IPS-18c (cell line): Measurements from ENCODE around the gene NTRK3.

Experiments used
- H3K4me3 ChIP-seq: 2 replicates; pipeline ENCODE4 v1.7.0; 2013; ENCODE audit warnings: low read depth, mild to moderate bottlenecking, low read length, moderate library complexity; ENCODE audit not compliant: insufficient read depth
- H3K9me3 ChIP-seq: one replicate; pipeline ENCODE4 v1.6.1; 2013; ENCODE audit warnings: mild to moderate bottlenecking, low read length, moderate library complexity; ENCODE audit not compliant: control insufficient read depth, insufficient read depth

Gene NTRK3

DNA sequence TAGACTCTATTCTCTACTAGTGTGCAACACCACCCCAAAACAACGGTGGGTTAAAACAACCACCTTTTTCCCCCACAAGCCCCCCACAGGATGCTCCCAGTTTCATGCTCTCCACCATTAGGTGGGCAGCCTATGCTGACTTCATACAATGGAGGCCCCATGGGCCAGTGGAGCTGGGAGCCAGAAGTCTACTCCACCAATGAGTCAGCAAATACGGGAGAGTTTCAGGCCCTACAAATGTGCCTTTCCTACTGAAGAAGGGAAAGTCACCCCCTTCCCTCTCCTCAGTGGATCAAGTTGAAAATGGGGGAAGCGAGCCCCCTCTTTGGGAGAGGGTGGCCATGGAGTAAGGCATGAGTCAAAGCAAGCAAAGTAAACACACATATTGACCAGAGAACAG, 278.6 kb downstream of the NTRK3 start:
- Histone ChIP-seq H3K4me3 (no peak overlapping the region), H3K9me3 (no peaks in the 10 kb centered on the region)

DNA sequence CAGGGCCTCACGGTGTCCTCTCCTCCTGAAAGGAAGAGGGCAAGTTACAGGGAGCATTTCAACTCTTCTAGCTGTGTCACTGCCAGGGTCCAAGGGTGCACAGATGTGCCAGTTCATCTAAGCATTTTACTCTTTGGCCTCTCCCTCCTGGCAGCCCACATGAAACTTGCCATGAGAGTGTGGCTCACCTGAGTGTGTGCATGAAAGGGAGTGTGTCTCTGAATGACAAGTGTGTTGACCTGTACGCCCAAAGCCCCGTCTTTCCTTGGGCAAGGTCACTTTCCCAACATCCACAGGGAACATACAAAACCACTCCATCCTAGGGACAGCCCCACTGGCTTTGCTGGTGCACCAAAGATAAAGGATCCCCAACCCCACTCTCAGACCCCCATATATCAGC, 280.0 kb downstream of the NTRK3 start:
- Histone ChIP-seq H3K9me3 (no peaks in the 10 kb centered on the region), H3K4me3 (no peak overlapping the region)

DNA sequence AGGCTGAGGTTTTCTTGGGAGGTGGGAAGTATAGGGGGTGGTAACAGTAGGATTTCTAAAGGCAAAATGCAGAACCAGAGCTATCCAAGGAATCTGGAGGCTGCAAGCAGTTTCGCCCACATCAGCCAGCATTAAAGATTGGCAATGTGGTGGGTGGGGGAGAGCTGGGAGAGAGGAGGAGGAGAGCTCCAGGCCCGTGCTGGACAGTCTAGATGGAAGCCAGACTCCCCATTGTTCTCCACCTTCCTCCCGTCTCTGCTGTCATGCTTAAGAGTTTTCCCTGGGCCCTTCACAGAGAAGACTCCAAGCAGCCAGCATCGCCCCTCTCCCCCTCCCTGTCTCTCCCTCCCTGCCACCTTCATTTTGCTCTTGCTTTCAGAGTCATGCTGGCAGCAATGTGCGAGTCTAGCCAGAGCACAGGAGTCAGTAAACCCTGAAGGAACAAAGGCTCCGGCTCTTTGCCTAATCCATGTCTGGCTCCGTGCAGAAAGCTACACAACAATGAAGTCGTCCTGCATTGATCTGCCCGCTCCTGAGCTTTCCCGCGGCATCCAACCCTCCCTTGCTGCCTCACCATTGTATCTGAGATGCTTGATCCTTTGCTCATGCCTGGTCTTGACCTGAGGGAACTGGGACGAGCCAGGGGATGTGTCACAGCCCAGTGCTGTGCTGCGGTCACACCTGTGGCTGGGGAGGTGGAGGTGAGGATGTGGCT, 282.9 kb downstream of the NTRK3 start:
- Histone ChIP-seq H3K4me3 (no peak overlapping the region), H3K9me3 (no peaks in the 10 kb centered on the region)

DNA sequence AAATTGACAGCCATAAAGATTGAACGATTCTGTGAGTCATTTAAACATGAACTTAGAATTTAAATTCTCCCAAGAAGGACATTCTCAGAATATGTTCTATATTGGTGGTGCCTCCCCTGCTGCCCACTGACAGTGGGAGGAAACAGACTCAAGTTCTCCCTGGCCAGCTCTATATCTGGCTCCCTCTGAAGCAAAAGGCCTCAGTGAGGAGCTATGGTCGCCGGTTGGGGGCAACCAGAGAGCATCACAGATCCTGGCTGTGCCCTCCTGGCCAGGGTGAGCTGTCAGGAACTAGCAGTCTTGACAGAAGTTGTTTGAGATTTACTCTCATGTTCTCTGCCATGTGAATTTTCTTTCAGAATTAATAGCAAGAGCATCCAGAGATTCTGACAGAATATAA, 285.5 kb downstream of the NTRK3 start:
- no peak overlapping the region for H3K4me3 ChIP-seq
- no peaks in the 10 kb centered on the region for H3K9me3 ChIP-seq

DNA sequence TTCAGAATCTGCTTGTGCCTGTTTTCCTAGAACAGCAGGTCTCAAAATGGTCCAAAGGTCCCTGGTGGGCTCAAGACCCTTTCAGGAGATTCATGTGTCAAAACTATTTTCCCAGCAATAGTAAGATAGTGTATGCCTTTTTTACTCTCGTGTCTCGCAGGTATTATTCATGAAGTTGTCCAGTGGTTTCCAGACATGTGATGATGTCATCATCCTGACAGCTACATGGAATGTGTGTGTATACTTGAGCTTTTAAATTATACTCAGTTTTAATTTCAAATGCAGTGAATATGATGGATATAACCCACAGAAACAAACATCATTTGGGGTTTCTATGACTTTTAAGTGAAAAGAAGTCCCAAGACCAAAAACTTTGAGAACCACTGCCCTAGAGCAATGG, 288.6 kb downstream of the NTRK3 start:
- Histone ChIP-seq H3K4me3 (no peak overlapping the region), H3K9me3 (no peaks in the 10 kb centered on the region)

DNA sequence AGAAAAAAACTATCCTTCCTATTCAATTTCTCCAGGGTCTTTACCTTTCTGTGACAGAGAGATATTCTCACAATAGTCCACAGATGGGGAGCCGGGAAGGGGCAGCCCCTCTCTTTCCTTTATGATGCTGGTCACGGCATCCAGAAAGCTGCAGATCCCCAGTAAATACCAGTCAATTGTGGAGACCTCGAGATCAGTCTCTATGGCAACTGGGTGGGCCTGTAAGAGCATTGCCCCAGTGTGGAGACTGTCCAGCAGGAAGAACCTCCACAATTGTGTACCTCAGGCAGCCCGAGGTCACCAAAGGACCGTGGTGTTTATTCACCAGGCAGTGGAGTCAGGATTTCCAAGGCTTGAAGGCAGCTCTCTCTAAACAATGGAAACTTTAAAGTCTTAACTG, 291.2 kb downstream of the NTRK3 start:
- H3K4me3 ChIP-seq = no peak overlapping the region
- no peaks in the 10 kb centered on the region for H3K9me3 ChIP-seq

DNA sequence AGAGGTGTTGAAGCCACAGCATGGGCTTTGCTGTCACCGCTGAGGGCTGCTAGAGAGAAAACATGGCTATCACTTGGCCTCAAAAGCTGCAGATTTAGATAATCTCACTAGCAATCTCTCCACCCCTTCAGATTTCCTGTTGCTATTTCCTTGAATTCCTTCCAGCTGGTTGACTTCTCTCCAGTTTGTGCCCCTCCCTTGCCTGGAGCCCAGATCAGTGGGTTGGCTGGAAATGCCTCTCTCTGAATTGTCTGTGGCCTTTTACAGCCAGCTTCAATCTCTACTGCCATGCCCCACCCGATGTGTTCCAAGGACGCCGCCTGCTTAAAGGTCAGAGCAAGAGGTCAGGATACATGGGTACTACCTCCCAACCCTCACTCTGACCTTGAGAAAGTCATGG, 294.1 kb downstream of the NTRK3 start:
- H3K4me3 ChIP-seq = no peak overlapping the region
- H3K9me3 ChIP-seq = no peaks in the 10 kb centered on the region

DNA sequence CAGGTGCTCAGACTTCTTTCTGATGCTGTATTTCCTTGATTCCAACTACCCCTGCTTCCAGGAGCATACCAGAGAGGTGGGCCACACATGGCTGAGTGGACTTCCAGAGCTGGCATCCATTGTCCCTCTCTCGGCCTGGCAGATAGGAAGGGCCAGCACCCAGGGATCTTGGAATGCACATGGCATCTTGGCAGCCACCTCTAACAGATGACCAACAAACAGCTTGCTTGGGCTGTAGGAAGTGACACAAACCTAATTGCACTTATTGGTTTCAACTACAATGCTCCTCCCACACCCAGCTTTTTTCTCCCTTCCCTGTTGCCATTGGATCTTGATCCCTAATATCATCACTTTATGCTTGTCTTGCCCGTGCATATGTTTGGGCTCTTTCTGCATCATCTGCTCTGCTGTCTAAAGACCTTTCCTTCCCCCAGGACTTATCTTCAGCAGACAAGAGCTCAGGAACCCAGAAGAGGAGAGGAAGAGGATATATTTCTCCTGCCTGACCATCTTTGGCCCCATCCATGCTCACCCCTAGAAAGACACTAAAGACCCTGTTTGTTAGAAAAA, 294.6 kb downstream of the NTRK3 start:
- Histone ChIP-seq H3K4me3 (no peak overlapping the region), H3K9me3 (no peaks in the 10 kb centered on the region)

DNA sequence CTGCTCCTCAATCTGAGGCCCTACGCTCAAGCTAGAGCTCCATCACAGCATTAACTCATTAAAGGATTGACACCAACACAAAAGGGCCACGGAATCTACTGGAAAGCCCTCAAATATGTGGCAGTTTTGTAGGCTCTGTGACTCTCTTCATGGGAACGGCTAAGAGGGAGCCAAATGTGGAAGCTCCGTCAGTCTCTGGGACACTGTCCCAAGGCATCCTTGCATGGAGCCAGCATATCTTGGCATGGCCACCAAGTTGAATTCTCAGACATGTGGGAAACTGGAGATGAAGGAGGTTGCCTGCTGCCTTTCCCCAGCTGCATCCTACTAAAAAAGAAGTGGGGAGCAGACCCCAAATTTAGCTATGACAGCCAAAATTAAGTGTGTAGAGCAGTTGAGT, 296.9 kb downstream of the NTRK3 start:
- H3K4me3 ChIP-seq = no peak overlapping the region
- H3K9me3 ChIP-seq = no peaks in the 10 kb centered on the region

DNA sequence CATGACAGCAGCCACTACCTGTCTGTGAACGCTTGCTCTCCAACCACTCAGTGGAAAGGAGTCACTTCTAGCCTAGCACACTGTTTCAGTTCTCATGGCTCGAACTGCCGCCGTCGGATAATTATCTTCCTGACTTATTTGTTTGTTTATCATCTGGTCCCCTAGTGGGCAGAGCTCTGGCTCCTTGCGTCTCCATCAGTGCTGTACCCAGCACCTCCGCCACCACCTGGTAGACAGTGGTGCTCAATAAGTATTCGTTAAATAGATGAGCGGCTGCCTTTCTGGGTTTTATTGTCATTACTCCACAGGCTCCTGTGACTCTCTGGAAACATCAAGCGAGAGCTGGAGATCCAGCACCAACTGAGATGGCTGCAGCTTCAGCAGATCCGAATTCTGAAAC, 297.5 kb downstream of the NTRK3 start:
- Histone ChIP-seq H3K4me3 (no peak overlapping the region), H3K9me3 (no peaks in the 10 kb centered on the region)

DNA sequence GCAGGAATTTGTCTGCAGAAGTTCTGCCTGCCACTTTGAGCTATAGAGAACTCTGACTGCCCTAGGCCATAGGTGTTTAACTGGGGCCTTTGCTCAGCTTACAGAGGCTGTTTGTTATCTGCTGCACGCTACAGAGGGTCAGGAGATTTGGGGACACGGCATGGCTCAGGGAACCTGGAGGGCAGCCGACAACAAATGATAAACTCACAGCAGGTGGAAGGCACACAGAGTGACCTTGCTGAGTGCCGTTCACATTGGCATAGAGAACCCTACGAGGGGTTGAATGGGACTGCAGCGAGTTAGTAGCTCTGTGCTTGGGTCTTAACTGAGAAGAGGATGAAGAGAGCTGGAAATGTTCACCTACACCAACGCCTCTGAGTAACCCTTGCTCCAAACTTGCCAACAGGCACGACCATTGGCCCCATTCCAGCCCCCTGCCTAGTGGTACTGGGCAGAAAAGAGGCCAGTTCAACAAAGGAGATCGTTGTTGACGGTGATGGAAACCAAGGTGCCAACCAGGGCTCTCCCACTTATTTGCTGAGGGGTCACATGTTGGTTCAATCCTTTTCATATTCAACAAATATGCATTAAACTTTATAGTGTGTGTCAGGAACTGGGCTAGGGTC, 301.1 kb downstream of the NTRK3 start:
- Histone ChIP-seq H3K4me3 (no peak overlapping the region), H3K9me3 (no peaks in the 10 kb centered on the region)

DNA sequence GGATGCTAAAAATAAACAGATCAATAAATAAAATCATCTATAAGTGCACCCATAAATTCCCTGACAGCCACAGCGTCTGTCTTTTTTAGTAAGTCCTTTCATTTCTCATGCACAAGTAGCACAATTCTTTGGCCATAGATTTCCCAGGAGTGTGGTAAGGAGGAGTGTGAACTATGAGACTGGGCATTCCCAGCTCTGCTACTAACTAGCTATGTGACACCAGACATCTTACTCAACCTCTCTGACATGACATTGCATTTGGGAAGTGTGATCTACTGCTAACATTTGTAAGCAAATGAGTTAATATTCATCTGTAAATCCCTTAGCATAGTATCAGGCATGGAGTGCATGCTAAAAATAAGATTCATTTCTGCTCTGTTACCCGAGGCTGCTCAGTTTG, 301.7 kb downstream of the NTRK3 start:
- no peak overlapping the region for H3K4me3 ChIP-seq
- no peaks in the 10 kb centered on the region for H3K9me3 ChIP-seq

DNA sequence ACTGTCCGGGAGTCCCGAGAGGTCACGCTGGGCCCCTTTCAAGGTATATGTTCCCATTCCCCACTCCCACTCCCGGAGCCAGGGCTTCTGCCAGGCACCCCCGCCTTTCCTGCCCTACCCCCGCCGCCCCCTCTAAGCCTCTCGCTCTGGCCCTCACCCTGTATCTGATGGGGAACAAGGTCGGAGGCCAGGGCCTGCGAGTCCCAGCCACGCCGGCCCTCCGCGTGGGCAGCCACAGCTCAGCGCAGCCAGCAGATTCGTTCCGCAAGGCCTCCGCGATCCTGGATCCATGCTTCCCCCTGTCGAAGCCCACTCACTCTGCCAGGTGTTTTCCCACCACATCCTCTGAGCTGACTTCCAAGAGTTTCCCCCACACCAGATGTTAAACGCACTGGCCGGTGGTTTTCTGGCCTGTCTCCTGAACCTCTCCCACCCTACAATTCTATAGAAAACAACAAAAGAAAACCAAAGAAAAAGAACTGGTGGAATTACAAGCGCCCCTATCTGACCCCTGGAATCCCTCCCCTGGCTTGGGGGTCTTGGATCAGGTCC, 303.7 kb downstream of the NTRK3 start:
- no peaks in the 10 kb centered on the region for H3K9me3 ChIP-seq

DNA sequence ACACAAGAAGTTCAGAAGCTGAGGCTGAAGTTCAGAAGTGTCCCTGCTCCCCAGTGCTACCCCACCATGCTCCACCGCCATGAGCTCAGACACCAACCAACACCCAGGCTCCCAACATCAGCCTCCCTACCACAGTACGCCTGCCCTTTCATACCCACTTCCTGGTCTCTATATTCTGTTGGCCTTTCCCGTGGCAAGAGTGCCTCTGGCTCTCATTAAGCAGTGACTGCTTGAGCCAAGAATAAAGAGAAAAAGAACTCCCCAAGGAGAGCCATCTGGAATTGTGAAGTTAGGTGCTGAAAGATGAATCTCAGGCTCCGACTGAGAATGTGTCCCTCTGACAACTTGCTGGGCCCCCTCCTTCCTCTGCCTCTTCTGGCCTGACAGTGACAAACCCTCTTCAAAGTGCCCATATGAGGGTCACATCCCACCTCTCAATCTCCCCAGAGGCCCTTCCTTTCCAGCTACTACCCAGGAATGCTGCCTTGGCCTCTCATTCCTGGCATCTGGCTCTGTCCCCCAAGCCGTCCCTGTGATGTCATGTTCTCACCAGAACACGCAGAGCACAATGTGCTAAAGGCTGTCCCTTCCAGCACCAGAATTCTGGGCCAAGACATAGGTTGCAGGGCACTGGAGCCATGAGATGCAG, 306.8 kb downstream of the NTRK3 start:
- H3K9me3 ChIP-seq = no peaks in the 10 kb centered on the region

More for the DNA sequence above, 303.7 kb downstream of the NTRK3 start:
- H3K4me3 ChIP-seq = no peak overlapping the region

DNA sequence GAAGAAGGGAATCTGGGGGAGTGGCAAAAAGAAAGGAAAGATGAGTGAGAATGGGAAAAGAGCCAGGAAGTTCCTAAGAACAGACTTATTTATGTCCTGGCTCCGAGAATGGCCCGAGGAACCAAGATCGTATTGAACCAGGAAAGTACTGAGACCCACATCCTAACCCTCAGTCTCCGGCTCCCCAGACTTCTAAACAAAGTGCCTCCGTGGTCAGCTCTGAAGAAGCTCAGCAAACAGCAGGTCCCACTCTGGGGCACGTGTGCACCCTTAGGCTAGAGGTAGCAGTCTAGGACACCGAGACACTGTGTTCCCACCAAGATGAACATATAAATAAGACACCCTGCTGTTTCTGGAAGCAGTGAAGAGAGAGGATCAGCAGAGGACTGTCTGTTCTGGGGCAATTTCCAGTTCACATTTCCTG, 307.4 kb downstream of the NTRK3 start:
- Histone ChIP-seq H3K4me3 (no peak overlapping the region), H3K9me3 (no peaks in the 10 kb centered on the region)

More for the DNA sequence above, 306.8 kb downstream of the NTRK3 start:
- no peak overlapping the region for H3K4me3 ChIP-seq

DNA sequence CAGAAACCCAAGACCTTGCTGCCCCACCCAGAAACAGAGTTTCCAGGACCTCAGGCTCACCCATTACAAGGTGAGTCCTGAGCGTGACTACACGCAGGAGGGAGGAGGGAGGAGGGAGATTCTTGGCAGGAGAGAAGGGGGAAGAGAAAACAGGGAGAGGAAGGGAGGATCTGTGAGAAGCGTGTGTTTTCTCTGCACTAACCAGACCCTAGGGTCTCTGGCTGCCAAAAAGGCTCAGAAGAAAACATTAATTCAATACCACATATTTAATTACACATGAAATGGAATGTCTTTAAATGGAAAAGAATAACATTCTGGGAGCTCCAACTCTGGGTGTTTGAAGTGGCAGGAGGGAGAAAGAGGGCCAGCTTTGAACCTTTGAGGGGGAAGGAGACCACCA, 309.0 kb downstream of the NTRK3 start:
- no peak overlapping the region for H3K4me3 ChIP-seq
- H3K9me3 ChIP-seq = no peaks in the 10 kb centered on the region

DNA sequence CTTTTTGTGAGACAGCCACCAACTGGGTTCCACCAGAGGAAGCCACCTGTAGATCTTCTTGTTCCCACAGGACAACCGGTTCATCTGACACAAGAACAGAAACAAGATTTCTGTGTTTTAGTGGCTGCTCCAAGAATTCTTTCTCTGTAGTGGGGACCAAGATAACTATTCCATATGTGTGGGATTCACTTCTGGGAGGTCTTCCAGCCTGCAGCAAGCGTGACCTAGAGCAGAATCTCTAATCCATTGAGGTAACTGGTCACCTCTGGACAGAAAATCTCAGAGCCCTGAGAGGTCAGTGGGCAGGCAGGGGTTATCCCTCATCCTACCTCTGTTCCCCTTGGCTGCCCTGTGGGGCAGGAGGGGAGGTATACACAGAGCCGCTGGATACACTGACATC, 311.3 kb downstream of the NTRK3 start:
- H3K4me3 ChIP-seq = no peak overlapping the region
- no peaks in the 10 kb centered on the region for H3K9me3 ChIP-seq

DNA sequence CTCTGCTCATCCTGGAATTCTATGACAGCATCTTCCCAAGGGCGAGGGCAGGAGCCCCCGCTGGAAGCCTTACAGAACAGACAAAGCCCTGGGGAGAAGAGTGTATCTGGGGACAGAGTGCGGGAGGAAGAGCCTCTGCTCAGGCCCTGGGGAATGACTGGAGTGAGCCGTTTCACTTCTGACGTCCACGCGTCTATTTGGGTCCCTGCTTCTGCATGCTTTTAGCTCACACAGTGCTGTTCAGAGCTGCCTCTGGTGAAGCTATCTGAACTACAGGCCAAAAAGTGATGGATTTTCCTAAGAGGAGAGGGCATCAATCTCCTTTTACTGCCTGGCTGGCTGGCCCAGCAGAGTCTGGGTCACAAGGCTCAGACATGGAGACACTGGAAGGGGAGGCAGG, 311.8 kb downstream of the NTRK3 start:
- Histone ChIP-seq H3K4me3 (no peak overlapping the region), H3K9me3 (no peaks in the 10 kb centered on the region)
